Fibroblast of skin of left biceps (primary cell): ENCODE data around the gene SLC25A21.
"Not testable (repeated sequence)": the region's sequence is repeated elsewhere in the genome, so short reads cannot be mapped to it uniquely, and the experiment has no call there.

Experiments used
- DNase-seq, 2 experiments: peaks; one replicate each; pipeline ENCODE4 v3.0.0-alpha.2; 2013; ENCODE audit warnings: low read depth in 2 of 2

The SLC25A21 gene

DNA sequence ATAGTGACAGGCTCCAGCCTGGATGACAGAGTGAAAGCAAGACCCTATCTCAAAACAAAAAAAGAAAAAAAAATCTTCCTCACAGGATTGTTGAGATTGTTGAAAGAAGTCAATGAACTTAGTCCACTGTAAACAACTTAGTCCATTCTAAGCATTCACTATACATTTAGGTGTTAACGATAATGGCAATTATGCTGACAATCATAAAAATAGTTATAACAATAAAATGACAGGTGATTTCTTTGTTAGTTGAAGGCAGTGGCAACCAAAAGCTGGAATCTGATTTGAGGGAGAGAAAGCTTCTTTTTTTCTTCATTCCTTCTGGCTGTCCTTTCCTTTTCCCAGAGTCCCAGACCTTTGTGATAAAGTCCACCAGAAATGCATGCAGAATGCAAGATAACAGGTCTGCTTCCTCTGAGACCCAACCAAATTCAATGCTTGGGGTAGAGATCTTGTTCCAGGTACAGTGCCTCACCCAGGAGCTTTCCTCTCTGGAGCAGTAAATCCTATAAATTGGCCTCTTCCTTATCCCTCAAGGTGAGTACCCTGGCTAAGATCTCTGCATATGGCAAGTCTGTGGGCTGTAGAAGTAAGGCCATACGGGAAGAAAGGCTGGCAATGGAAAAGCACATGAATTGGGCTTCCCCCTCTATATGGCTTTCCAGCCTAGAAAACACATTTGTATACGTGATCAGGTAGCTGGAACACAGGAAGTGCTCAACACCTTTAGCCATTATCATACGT is 458.3 kb downstream of the SLC25A21 start:
- DNase-seq: no peak

DNA sequence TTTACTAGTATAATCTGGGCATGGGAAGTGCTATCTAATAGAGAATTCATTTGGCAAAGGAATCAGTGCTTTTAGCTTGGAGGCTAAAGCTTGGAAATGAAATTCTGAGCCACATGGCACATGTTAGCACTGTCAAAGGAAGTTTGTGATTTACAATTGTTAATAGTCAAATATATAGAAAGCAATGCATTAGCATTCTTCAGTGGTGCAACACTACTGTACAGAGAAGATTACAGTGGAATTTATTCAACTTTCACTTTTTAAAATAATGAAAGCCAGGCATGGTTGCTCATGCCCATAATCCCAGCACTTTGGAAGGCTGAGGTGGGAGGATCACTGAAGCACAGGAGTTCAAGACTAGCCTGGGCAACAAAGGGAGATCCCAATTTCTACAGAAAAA is 464.8 kb downstream of the SLC25A21 start:
- DNase-seq: no peak

DNA sequence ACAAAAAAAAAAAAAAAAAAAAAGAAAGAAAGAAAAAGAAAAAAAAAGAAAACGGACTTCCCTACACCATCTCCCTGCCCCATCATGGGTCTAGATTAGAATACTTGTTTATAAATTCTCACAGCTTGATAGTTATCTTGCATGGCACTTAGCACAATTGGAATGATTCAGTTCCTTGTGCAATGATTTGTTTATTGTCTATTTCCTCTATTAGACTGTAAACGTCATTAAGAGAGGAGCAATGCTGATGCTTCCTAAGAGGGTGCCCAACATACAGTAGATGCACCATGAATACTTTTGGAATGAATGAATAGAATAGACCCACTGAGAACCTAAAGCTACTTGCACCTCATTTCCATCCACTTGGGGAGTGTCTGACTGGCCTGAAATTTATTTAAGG is 469.9 kb downstream of the SLC25A21 start:
- no peak for DNase-seq

DNA sequence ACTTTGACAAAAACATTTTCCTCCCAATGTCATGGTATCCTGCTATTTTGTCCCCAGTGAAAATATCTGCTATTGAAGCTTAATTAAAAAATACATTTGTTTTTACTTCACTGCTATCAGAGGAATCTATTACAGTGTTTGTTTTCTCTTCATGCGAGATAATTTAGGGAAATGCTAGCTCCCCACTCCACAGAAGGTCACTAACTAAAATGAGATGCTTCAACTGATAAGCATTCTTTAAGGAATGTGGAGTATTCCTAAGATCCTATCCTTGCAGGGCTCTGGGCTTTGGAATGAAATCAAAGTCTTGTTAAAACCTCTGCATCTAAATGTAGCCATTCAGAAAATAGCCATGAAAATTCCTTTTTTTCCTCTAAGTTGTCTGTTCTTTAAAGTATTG is 471.3 kb downstream of the SLC25A21 start:
- DNase-seq: no peak

DNA sequence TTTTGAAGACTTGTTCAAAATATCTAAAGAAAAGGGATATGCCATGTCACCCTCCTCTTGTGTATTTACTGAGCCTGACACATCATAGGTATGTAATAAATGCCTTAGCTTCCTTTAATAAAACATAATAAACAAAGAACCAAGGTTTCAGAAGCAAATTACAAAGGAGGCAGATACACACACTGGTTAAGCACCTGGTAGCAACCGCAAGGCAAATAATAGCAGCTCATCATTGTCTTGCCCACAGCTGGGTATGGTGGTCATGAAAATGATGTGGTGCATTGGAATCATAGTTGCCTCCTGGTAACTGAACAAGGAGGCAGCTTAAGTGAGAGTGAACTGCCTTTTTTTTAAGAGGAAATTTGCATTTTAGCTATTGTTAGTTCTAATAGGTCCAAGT is 471.8 kb downstream of the SLC25A21 start:
- no peak for DNase-seq

DNA sequence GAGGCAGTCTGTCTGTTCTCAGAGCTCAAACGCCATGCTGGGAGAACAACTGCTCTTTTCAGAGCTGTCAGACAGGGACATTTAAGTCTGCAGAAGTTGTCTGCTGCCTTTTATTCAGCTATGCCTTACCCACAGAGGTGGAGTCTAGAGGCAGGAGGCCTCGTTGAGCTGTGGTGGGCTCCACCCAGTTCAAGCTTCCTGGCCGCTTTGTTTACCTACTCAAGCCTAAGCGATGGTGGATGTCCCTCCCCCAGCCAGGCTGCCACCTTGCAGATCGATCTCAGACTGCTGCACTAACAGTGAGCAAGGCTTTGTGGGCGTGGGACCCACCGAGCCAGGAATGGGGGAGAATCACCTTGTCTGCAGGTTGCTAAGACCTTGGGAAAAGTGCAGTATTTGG is 473.0 kb downstream of the SLC25A21 start:
- not testable (repeated sequence) for DNase-seq

DNA sequence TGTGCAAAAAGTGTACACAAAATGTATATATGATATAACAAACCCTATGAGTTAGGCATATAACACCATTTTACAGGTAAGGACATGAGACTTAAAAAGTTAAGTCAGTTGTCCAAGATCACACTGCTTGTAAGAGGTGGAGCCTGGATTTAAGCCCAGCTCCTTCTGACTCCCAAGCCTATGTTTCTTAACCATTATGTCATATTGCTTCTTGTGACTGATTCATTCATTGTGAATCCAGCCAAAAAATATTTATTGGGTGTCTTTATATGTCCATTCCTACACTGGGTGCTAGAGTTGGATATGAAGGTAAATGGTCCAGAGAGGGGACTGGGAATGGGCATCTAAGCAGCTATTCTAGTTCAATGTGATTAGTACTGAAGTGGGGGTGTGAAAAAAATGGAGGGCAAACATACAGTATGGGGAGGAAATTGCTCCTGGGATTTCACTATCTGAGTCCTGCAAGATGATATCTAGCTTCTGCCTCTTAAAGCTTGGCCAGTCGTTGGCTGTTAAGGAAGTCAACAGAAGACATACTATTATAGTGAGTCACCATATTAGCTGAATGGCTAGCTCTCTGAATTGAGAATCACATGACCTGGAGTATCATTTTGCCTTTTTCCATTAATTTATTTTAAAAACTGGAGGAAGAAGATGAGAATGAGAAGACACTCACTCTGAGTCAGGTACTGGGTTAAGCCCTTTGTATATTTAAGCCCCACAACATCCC is 481.9 kb downstream of the SLC25A21 start:
- DNase-seq: no peak

DNA sequence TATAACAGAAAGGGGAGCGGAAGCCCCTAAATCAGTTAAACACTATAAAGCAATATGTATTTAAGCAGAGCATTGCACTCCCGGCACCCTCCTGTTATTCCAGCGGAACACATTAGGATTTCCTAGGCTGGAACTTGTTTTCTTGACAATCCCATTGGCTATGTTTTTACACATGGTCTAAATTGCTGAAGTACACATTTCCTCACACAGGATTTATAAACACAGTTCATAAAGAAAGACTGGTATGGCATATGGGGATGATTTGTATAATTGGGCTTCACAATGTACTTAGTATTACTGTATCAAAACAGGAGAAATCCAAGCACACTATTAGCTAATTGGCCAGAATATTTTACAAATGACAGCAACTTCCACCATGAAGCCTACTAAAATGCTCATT is 487.5 kb downstream of the SLC25A21 start:
- DNase-seq: no peak

DNA sequence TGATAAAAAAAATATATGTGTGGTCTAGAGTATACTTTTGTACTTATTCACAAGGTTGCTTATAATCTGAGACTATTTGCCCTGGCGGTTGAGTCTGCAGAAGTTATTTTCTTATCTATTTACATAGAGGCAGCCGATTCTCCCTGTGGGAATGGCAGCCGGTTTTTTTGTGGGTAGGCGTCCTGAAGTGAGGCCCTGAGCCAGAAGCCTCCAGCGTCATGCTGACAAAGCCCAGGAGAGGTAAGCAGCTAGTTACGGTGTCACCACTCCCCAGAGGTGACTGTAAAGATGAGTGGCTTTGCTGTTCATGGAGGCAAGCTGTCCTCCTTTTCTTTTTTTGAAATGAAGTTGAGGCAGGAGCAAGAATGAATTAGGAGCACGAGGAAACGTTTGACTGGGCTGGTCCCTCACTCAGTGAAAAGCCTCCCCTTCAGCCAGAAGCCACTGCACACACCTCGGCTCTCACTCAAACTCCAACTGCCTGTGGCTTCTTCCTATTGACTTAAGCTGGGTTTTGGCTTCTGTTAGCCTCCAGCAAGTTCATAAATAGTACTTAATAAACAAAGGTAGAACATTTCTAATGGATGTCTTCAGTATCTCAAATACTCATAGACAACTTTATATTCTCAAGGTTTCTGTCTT is 489.2 kb downstream of the SLC25A21 start:
- DNase-seq: no peak

DNA sequence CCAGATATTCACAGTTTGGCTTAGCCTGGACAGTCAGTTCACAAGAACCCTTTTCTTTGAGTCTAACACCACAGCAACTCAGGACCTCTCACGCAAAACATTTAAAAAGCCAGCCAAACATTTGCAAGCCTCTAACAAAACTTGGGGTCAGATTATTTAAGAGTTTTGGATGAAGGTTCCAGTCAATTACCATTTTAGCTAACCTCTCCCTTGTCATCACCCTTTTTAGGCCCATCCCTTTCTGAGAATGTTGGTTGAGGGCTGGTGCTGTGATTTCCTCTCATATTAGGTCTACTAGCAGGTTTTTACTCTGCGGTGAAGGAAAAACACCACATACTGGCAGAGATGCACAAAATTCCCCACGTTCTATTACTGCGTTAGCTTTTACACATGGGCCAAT is 490.1 kb downstream of the SLC25A21 start:
- no peak for DNase-seq

DNA sequence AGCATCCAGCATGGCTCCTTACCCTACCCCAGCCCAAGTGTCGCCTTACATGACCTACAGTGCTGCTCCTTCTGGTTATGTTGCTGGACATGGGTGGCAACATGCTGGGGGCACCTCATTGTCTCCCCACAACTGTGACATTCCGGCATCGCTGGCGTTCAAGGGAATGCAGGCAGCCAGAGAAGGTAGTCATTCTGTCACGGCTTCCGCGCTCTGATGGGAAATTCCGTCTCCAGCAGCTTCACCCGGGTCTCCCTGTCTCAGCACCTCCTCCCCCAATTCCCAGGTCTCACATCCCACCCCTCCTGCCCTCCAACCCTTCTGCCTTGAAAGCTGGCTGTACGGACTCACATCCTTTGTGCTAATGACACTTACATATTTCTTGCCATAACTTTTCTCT is 496.2 kb downstream of the SLC25A21 start:
- no peak for DNase-seq

DNA sequence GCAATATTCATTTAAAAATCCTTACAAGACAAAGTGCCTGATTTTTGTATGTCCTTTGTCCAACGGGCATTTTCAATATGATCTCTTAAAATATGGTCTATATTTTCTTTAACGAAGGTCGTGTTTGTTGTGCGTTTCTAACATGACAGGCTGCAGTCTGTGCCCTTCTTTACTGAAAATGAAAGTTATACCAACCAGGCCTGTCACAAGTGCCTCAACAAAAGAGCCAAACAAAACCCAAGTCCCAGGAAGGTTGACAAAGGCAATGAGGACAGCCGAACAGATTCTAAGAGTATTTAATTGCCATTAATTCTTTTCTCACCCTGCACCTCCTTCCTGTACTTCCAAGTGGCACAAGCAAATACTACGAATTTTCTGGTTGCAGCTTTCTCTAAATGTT is 496.8 kb downstream of the SLC25A21 start:
- DNase-seq: no peak

DNA sequence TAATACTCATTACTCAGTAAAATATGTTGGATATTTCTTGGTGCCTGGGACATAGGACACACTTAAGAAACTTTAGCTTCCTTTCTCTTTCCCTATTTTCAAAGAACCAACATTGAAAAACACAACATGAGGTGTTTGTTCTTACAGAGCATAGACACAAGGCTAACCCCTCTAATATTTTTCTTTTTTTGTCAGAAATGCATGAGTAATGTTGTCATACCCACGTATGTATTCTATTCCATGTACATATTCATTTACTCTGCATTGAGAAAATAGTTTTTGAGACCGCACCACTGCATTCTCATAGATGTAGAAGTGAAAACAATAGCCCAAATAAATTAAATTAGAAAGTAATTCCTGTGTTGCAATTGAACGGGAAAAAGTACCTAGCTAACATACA is 497.7 kb downstream of the SLC25A21 start:
- no peak for DNase-seq

DNA sequence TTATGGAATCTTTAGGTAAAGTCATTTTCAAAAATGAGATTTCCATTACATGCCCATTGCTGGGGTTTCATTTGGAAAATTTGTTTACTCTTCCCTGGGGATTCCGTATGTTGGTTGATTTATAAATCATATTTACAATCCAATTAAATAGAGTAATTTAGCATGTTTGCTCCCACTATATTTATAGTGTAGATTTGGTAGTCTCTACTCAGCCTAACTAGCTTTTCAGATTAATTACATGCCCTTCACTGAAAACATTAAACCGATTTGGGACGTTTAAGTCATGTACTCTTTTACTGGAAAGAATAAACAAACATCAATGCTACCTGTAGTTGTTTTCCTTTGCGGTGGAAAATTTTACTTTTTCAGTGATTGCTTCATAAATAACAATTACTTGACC is 500.3 kb downstream of the SLC25A21 start:
- DNase-seq: no peak

DNA sequence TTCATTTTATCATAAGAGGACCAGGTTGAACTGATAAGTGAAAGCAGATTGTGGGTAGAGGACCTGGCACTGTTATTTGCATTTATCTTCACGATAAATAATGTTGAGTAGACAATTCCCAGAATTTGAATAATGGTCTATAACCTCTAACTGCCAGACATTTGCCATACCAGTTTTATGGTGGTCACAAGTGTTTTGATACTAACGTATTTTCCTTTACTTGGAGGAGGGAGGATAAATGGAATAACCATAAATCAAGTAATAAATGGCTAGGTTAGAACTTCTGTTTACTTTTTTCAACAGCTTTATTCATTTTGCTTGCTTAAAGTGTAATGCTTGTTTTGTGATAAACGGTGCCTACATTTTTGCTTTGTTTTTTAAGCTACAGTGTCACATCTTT is 501.3 kb downstream of the SLC25A21 start:
- DNase-seq: no peak

DNA sequence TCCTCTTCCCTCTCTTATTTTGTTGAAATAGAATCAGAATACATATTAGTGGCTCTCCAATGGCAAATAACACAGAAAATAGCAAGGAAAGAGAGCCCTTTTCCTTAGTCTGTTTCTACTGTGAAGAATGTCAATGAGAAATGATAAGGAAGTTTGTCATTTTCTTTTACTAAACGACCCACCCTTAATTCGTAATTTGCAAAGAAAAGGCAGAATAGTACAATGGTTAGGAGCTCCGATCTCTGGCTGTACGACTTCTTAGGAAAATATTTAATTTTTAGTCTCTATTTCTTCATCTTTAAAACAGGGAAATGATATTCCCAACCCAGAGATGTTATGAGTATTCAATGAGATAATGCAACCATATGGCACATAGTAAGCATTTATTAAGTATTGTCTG is 504.7 kb downstream of the SLC25A21 start:
- DNase-seq: no peak

DNA sequence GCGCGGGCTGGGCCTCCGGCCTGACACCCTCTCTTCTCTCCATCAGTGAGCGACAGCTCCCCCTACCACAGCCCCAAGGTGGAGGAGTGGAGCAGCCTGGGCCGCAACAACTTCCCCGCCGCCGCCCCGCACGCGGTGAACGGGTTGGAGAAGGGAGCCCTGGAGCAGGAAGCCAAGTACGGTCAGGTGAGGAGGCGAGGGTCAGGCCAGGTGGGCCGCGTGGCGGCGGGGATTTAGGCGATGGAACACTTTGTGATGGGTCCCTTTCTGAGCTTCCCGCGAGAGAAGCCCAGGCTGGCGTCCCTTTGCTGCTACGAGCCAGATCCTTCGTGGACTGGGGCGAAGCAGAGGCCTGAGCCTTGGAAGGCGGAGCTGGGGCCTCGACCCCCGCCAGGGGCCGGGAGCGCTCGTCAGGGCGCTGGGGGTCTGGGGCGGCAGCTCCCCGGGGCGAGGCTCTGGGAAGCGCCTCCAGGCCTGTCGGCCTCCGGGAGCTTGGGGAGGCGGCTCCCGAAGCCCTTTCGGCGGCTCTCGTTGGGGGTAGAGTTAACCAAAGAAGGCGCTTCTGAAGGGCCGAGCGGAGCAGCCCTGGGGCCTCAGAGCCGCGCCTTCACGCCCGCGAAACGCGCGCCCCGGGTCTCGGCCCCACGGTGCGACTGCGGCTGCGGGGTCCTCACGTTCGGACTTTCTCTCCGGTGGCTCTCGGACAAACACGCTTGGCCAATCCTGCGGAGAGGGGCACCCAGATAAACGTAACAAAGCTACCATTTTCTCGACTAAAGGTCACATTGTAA is 505.8 kb downstream of the SLC25A21 start:
- DNase-seq: no peak

DNA sequence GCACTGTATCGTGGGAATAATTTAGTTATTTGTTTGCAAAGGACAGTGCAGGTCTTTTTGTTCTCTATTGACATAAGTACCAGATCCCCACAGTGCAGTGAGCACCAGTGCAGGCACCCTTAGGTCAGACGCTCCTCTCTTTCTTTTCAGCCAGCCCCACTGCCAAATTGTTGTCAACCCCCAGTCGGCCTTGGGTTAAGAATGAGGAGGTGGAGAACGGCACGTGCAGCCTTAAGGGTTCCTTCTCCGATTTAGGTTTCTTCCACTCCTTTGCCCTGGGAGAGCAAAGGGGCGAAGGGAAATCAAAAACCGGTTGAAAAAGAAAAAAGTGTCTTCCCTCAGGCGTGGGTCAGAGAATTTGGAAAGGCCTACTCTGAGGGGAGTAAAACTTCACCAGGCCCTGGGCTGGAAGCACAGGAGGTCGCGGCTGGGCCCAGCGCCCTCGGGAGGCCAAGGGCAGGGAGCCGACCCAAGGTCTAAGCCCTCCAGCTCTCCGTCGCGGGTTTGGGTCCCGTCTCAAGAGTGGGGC is 506.5 kb downstream of the SLC25A21 start:
- DNase-seq: no peak

DNA sequence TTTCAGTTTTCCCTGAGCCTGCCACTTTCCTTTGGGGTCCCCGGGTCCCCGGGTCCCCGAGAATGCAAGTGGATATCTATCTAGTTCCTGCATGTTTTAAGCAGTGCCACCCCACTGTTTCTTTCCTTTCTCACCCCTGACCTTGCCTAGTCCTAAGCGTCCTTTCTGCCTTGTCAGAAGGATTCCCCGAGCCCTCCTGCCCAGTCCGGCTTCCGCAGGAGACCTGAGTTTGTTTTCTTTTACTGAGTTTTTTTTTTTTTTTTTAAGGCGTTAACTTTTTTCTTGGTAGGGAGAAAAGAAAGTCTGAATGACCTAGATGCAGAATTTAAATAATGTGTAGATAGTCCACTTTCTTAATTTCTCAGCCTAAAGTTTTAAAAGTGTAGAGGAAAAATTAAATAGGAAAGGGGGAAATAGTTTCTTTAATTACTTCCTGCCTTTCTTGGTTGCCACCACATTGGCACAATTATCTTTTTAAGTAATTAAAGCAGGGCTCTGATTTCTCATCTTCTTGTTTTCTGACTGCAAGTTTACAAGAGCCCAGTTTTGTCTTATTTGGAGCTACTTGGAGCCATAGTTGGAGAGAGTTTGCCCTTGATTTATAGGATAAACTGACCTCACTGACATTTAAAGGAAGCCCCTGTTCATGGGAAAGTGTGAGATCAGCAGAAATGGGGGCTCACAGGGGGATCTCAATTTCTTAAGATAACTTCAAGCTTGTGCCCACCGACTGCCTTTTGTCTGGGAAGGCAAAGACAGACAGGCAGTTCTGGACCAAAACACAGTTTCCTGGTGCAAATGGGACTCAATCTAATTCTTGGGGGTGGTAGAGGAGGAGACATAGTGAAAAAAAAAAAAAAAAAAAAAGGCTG is 507.8 kb downstream of the SLC25A21 start:
- DNase-seq: no peak

DNA sequence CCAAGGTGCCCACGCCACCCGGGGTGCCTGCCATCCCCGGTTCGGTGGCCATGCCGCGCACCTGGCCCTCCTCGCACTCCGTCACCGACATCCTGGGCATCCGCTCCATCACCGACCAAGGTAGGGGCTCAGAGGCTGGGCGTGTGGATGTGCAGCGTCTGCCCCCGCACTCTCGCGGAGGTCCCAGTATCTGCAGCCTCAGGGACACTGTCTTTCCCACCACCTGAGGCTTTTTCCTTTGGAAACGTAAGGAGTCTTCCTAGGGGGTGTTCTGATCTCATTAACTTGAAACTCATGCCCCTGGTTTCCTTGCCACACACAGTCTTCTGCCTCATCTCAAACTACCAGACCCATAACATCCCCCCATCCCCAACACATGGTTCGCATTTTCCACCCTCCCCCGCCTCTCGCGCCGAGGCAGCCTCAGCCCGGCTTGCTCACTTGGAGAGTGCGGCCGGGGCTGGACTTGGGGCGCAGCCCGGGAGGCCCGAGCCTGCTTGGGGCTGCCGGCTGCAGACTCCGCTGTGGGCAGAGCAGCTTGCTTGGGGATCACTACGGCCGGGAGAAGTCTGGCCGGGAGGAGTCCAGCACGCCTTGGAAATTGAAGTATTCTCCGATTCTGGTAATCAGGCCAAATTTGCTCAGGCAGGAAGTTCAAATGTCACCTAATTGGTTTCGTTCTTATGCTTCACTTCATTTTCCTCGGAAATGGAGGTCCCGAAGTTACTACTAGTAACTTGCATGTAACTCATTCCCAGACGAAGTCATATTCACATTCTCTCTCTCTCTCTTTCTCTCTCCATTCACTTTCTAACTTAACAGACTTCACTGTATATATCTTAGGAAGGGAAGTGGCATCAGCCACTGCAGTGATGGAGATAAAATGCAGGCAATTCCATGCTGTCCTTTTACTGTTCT is 508.7 kb downstream of the SLC25A21 start:
- no peak for DNase-seq
